K562 (cell line): ENCODE data around the gene CAMK1D. TPM values are rescaled to one million over a fixed set of nuclear protein-coding genes. Genes with fewer than 3 reads are reported as not detected.

Experiments
- BMI1 ChIP-seq: fragments of 150-350 bp; IDR thresholded peaks from 2 replicates; pipeline ENCODE4 v1.6.1; 2014; ENCODE audit warnings: low read length
- EHMT2 ChIP-seq: fragments of 450-650 bp; IDR thresholded peaks from 2 replicates; pipeline ENCODE4 v1.6.1; 2018; ENCODE audit warnings: antibody characterized with exemption
- MAFG ChIP-seq: fragments of 450-650 bp; conservative IDR thresholded peaks from 2 replicates; pipeline ENCODE4 v1.6.1; 2016; ENCODE audit warnings: missing genetic modification characterization, missing compliant biosample characterization
- NFIX ChIP-seq: fragments of 250-450 bp; sonication (Bioruptor Pico); IDR thresholded peaks from 2 replicates; pipeline ENCODE4 v1.4.0; 2020; ENCODE audit warnings: low read depth, mild to moderate bottlenecking, moderate library complexity
- PHB ChIP-seq: fragments of 250-450 bp; sonication (Bioruptor Pico); IDR thresholded peaks from 2 replicates; pipeline ENCODE4 v1.5.0; 2021
- RERE ChIP-seq: sonication (generic); formaldehyde crosslinking; IDR thresholded peaks from 2 replicates; pipeline ENCODE4 v1.8.0; 2023; ENCODE audit warnings: missing genetic modification reagents, mild to moderate bottlenecking, borderline replicate concordance
- SRF ChIP-seq, 2 experiments: fragments of 250-450, 450-650 bp in 1 of 2; sonication (Bioruptor Pico) in 1 of 2; sonication (generic) in 1 of 2; formaldehyde crosslinking; IDR thresholded peaks; 2 replicates each; pipeline versions ENCODE4 v1.5.0 to v1.5.1; 2020 to 2022; ENCODE audit warnings: mild to moderate bottlenecking in 1 of 2, missing genetic modification reagents in 1 of 2
- SRSF7 ChIP-seq: fragments of 200-400 bp; formaldehyde crosslinking; optimal IDR thresholded peaks from 2 replicates; pipeline ENCODE3; 2017; ENCODE audit warnings: mild to moderate bottlenecking, low read depth, low read length
- SUPT5H ChIP-seq: fragments of 450-650 bp; IDR thresholded peaks from 2 replicates; pipeline ENCODE4 v1.6.1; 2016
- ZC3H4 ChIP-seq: sonication (generic); formaldehyde crosslinking; IDR thresholded peaks from 2 replicates; pipeline ENCODE4 v1.9.0; 2021; ENCODE audit warnings: missing genetic modification reagents, borderline replicate concordance
- ZNF780A ChIP-seq: fragments of 250-450 bp; sonication (Bioruptor Pico); IDR thresholded peaks from 2 replicates; pipeline ENCODE4 v1.5.0; 2021; ENCODE audit warnings: mild to moderate bottlenecking
- polyA plus RNA-seq, 8 experiments: library from polyadenylated mRNA; depleted of rRNA in 4 of 8; stranded (reverse) in 5 of 8; unstranded in 3 of 8; fragments of >200 nt; fragmentation: Nextera tagmentation in 2 of 8; fragmentation: Illumina TruSeq in 1 of 8; extraction: Ambion mirVana in 2 of 8; extraction: Trizol in 1 of 8; gene quantifications; 2 replicates each; pipeline versions ENCODE4 v1.2.1 to v1.2.3, GENCODE V29; 2011 to 2014; ENCODE audit warnings: inconsistent platforms in 1 of 8, missing spikeins in 1 of 8
- total RNA-seq, 7 experiments: library from RNA; depleted of rRNA in 6 of 7; stranded (reverse); fragments of >200 nt in 6 of 7; fragmentation: Illumina TruSeq in 2 of 7; extraction: Trizol in 2 of 7; gene quantifications; 2 replicates each; pipeline versions ENCODE4 v1.2.1 to v1.2.3, GENCODE V29; 2011 to 2021; ENCODE audit warnings: low replicate concordance in 1 of 7
- TF ChIP-seq, protein P1 (sequence below): fragments of 450-650 bp; IDR thresholded peaks from 2 replicates; pipeline ENCODE4 v1.6.1; 2016; ENCODE audit warnings: antibody characterized with exemption

The CAMK1D gene
- total and polyA plus RNA-seq, 9 of the 15 experiments (the other 6 are each of a cell fraction or from before 2014, with no cell fraction given): 0.12 to 0.24 (median 0.20) TPM; not detected in 5

DNA sequence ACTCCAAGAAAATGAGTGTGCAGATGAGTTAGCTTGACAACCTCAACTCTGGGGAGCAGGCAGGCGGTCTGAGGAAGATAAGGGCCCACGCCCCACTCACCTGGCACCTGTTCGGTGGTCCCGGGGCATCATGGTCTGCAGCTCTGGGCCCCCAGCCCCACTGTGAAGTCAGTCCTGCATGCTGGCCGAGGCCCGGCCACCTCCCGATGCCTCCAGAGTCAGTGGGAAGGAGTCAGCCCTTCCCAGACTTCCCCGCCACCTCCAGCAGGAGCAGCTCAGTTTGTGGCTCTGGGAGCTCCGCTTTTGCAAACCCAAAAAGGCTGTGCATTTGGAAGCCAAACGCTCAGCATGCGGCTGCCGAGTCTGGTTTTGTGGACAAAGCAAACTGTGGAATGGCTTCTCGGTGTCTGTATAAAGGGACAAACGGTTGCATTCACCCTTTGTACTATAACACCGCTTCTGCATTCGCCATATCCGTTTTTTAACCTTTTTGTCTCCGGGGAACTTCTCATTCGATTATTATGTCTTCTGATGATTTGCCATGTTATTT, 484.8 kb downstream of the CAMK1D start (continued):
- TF ChIP-seq SRF (CRISPR knock-in tag; IDR thresholded peaks at IDR 0.05) (no peak), BMI1 (no peak), SRSF7 (no peak), PHB (CRISPR knock-in tag) (no peak), NFIX (no peak), MAFG (tag) (no peak), ZNF780A (no peak), SUPT5H (no peak), RERE (no peak), ZC3H4 (CRISPR knock-in tag) (no peak), EHMT2 (no peak)
- TF ChIP-seq, protein P1, sequence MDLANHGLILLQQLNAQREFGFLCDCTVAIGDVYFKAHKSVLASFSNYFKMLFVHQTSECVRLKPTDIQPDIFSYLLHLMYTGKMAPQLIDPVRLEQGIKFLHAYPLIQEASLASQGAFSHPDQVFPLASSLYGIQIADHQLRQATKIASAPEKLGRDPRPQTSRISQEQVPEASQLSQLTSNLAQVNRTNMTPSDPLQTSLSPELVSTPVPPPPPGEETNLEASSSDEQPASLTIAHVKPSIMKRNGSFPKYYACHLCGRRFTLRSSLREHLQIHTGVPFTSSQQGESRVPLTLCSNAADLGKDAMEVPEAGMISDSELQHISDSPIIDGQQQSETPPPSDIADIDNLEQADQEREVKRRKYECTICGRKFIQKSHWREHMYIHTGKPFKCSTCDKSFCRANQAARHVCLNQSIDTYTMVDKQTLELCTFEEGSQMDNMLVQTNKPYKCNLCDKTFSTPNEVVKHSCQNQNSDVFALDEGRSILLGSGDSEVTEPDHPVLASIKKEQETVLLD: no peak
